HPDE6-E6E7 (cell line): ENCODE results near the gene IRF2BPL.

ENCODE experiments used
- DNase-seq: peaks from one replicate; pipeline ENCODE4 v3.0.0; 2011; ENCODE audit warnings: missing footprints; ENCODE audit errors: extremely low spot score

IRF2BPL gene

DNA sequence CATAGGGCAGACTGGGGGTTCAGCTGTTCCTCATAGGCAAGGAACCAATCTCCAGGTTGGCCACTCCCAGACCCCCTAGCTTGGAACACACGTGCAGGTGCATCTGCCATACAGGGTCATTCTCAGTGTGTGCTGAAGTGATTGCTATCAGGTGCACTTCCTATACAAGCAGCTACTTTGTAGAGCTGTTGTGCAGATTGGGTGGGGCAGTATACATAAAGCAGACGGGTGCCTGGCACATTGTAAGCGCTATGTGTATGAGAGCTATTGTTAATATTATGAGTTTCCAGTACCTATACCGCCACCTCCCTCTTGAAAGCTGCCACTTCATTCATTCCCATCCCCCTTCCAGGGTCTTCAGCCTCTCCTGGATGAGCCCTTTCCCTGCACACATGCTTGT is 17.3 kb downstream of the IRF2BPL start:
- DNase-seq: no peak

DNA sequence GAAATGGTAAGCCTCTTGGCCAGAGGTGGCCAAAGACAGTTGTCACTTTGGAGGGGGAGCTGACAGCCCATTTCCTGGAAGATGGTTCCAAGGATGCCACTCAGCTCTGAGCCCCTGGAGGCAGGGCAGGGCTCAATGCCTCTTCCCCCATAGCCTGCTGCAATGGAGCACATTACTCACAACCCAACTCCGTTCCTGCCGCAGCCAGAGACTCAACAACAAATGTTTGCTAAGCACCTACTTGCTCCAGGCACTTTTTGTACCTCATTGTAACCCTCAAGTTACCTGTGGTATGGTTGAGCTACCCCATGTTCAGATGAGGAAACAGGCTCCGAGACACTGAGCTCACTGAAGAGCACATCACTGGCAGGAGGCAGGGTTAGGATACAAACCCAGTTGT is 19.5 kb downstream of the IRF2BPL start:
- no peak for DNase-seq

DNA sequence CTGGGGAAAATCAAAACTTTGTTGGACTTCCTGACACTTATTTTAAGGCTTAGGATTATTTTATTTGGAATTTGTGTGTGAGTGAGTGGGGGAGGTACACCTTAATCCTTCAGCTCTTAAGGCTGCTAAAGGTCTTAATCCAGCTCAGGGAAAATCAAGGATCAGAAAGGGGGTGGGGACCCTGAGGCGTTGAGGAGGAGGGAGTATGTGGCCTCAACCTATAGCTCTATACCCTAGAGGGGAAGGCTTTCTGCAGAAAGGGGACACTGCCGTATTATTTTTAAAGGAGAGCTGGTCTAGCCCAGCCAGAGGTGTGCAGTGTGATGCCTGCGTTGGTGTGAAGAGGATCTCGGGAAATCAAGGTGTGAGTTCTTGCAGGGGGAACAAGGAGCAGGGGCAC is 20.0 kb downstream of the IRF2BPL start:
- no peak for DNase-seq

DNA sequence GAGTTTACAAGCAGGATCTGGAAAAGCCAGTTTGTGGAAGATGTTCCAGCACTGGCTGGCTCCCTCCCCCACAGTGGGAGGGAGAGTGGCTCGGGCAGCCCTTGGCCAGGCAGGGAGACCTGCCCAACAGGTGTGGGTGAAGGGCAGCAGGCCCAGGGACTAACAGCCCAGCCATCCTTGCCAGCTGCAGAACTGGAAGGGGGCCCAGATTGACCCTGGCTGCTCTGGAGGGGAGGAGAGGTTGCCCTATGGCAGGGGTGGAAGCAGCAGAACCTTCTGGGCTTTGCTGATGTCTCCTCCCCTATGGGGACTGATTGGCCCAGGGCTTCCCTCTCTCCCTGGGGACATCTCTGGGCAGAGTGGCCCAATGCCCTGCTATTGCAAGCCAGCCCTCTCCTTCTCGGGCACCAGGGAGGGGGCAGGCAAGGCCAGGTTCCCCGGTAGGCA is 20.5 kb downstream of the IRF2BPL start:
- DNase-seq: peak; percentile 90

DNA sequence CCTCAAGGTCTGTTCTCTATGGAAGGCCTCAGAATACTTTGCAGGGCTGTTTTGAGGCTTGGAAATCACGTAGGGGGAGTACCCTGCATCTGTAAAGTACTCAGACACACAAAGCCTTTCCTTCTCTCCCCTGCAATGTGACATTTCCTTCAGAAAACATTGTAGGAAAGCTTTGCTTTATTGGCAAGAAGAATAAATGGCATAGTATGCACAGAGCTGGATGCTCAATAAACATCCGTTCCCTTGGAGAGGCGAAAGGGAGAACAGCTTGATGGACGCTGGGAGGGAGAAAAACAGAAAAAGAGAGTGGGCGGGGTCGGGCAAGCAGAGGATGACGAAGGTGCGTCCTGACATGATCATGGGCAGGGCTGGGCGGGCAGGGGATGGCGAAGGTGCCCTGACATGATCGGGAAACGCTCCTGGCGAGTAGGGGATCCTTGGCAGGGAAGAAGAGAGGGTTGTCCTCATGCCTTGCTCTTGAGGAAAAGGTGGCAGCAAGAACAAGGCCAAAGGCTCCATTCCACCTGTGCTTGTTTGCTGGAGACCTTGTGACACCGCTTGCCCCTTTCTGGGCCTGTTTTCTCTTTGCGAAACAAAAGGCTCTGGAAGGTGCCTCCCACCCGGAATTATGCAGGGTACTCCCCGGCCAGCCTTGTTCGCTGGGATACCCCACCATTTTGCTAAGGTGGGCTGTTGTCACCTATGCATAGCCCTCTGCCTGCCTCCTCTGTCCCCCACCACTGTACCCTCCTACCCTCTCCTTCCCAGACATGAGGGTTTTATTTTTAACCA is 21.1 kb downstream of the IRF2BPL start:
- peak; percentile 80 for DNase-seq

DNA sequence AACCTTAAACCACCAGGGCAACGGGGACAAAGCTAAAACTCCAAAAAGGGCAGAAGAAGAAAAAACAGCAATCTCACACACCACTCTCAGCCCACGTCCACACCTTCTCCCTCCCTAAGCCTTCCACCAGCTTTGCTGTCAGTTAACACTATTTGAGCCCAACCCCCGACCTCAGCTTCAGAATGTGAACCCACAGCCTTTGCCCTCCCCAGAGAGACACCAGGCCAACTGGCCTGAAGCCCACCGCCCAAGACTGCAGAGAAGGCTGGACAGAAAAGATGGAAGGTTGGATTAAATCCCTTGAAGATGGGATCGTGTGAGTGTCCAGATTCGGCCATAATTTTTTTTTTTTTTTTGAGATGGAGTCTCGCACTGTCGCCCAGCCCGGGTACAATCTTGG is 22.4 kb downstream of the IRF2BPL start:
- DNase-seq: no peak

DNA sequence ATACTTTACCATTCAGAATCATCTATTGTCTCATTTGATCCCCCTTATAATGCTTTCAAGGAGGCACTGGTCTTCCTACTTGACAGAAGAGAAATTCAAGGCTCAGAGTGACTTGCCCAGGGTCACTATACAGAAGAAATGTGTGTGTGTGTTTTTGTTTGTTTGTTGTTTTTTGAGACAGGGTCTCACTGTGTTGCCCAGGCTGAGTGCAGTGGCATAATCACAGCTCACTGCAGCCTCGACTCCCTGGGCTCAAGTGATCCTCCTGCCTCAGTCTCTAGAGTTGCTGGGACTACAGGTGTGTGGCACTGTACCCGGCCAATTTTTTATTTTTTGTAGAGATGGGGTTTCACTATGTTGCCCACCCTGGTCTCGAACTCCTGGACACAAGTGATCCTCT is 22.9 kb downstream of the IRF2BPL start:
- no peak for DNase-seq

DNA sequence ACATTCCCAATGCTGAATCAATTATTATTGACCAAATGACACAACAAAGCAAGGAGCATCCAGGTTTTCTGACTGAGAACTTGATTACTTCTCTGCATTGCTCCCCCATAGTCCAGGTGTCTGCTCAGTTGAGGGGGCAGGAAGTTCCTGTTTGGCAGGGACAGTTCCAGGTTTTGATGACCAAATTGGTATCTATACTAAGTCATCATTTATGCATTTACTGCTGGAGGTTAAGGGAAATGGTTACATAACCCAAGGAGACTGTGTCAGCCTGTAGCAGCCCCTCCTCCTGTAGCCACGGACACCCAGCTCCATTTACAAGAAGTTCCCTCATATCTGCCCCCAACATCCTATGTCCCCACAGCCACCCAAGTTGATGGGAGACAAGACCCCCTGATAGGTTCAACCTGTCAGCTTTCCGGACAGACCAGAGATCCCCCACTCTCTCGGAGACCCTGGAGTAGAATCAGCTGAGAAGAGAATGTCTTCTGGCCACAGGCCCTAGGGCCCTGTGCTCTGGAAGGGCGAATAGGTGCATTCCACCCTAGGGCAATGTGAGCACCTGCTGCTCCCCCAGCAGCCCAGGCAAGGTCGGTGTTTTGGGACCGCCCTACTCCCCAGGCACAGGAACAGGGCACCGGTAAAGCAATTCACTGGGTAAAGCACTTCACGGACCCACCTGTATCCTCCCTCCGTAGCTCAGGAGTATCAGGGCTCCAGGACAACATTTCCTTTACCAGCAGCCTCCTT is 23.6 kb downstream of the IRF2BPL start:
- no peak for DNase-seq

DNA sequence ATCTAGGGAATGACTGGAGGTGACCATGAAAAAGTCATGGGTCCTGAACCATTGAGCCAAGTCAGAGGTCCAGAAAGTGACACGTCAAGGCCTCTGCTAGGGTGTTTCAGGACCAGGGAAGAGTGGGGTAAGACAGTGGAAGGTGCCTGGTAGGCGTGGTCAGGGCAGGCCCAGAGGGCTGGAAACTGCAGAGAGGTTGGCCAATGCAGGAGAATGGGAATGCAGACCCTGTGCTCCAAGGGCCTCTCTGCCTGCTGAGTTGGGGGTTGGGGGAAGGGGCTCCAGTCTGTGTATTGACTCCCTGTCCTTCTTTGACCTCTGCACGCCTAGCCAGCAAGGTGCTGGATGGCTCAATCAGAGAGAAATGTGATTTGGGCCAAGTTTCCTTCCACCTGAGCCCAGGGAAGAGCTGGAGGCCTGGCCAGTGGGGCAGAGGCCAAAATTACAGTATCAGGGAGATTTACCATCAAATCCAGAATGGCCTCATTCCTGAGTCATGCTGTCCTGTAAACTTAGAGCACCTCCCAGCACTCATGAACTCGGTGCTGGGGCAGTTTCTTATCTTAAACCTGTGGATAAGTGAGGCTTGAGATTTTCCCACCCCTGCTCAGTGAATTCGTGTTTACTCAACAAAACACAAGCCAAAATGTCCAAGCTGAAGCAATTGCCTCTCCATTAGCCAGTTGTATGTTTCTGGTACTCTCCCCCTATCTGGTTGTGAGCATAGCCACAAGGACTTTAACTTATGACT is 24.4 kb downstream of the IRF2BPL start:
- DNase-seq: no peak

DNA sequence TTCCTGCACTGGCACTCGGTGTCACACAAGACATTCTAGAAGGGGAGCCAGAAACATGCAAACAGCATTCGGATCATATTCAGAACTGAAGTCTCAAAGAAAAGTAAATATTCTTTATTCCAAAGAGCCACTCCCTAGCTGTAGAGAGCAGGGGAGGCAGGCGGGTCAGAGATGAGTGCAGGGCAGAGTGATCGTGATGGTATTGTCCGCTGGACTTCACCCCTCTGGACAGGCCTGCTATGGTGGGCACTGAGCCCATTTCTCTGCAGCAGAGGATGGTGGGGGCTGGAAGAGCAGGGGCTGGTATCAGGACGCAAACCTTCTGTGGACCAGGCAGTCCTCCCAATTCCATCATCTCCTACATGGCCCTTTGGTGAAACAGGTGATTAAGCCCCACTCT is 25.6 kb downstream of the IRF2BPL start:
- DNase-seq: no peak

DNA sequence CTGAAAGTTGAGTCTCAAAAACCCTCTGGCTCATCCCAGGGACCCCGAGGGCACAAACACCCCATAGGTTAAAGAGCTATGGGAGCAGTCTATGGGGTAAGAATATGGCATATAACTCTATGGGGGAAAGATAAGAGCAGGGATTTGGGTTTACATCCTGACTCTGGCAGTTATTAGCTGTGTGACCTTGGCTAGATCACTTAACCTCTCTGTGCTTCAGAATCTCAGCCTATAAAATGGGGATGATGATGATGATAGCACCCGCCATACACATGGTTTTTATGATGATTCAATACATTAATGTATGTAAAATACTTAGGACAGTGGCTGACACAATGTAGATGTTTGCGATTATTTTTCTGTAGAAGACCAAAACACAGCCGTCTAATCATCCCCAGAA is 26.2 kb downstream of the IRF2BPL start:
- no peak for DNase-seq

DNA sequence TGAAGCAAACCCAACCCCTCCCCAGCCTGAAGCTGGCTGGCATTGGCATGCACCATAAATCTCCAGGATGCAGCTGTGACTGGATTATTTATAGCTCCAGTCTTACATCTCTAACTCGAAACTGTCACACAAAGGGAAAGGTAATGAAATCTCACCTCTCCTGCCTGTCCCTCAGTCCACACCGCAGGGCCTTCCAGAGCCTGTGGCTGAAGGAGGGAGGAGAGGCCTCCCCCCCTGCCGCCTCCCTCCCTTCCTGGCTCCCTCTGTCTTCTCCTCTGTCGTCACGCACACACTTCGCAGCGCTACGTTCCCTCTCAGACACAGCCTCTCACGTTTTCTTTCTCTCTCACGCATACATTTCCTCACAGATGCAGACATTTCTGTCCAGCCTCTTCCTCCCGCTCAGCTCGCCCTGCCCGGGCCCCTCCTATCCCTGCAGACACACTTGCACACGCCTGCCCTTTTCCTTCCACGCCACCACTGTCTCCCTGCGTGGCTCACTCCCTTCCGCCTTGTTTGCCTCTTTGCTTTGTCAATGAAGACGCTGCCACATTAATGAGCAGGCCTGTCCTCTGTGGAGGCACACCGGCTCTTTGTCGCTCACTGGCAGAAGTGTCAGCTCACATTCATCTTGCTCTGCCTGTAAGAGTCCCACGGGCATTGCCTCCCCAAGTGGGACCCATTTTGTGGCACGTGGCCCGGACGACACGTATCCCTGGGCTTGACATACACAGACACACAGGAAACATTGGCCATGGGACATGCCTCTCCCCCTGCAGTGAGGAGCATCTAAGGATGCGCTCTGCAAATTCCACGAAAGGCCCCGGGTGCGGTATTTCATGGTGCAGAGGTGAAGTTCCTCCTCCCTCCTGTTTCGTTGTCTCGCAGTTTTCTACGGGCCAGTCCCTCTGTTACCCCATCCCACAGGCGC is 27.9 kb downstream of the IRF2BPL start:
- no peak for DNase-seq

DNA sequence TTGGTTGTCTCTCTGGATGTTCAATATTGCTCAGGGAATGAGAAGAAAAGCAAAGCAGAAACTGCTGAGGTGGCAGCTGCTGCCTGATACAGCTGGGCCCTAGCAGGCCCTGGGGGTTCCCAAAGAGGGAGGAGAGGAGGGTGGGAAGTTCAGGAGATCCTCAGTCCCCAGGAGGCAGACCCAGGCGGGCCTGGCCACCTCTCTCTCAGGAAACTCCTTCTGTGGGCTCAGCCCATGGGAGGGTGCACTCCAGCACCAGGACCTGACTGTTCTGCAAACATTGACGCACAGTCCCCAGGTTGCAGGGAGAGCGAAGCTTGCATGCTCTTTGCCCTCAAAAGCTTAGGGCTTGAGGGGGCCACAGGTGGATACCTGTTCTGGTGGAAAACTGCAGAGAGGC is 29.6 kb downstream of the IRF2BPL start:
- DNase-seq: no peak

DNA sequence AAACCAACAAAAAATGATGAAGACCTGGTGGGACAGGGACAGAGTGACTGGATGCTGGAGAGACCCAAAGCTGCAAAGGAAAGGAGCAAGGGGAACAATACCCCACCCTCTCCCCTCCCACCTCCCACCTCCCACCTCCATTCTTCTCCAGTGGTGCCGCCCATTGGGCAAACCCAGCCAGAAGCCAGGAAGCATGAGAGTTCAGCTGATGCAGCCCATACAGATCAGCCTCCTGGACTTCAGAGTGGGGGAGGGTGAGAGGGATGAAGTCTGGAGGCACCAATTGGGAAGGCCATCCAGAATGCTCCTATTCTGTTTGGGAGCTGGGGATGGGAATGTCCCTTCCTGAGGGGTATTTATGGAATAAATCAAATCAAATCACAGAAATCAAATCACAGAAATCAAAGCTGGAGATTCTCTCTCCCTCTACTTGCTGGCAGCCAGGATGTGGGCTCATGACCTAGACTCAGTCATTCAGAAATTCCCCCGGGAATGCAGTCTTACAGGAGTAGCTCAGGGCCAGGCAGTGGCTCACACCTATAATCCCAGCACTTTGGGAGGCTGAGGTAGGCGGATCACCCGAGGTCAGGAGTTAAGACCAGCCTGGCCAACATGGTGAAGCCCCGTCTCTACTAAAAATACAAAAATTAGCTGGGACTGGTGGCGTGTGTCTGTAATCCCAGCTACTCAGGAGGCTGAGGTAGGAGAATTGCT is 31.1 kb downstream of the IRF2BPL start:
- DNase-seq: no peak

DNA sequence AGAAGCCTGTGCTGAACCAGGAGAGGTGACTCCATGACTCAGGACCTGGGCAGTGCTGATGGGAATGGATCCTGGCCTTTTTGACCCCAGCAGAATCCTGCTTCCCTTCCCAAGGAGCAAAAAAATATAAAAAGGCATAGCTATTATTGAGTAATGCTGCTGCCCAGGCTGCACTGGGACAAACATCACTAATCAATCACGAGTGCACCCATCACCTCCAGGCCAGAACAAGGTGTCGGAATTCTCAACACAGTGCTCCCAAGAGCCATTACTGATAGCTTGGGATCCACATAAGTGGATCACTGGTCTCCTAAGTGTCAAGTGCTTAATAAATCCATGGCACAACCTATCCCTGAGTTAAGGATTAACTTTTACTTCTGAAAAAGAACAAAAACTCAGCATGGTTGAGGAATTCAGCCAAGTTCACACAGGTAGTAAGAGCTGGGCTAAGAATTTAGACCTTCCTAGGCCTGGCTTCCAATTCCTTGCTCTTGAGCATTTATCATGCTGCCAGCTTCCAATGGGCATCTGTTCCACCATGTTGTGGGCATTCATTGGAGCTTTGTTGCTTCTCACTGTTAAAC is 31.9 kb downstream of the IRF2BPL start:
- no peak for DNase-seq

DNA sequence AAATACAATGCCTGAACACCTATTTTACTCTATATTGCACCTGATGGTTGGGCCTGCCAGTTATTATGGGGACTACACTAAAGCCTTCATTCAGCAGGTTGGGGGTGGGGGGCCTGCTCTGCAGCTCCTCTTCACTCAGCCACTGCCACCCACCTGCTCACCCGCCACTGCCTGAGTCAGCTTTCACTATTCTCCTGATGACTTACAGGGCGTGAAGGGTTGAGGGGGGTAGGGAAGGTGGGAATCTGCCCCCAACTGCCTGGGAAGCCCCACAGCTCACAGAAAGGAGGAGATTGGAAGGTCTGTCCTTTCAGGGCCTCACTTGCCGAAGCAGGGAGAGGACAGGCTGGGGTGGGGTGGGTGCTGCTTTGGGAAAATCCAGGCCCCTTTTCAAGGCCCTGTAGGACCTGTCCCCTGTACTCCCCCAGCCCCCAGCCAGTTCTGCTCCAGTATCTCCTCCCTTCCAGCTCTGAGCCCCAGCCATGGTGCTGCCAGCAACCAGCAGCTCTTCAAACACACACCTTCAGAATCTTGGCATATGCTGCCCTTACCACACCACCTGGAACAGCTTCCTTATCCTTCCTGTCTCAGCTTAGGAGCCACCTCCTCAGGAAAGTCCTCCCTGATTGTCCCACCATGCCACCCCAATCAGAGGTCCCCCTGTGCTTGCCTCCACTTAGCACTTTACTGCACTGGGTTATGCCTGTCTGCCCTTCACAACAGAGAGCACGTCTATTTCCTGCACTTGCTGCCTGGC is 33.1 kb downstream of the IRF2BPL start:
- no peak for DNase-seq

DNA sequence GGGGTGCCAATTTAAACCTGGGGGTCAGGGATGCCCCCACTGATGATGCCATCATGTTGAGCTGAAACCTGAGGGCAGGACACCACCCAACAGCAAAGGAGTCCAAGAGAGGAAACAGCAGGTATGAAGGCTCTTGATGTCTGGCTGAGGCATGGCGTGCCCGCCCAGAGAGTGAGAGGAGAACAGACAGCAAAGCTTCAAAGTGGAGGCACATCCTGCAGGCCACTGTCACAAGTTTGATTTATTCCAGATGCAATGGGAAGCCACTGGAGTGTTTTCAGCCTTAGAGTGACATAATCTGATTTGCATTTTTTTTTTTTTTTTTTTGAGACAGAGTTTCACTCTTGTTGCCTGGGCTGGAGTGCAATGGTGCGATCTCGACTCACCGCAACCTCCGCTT is 34.8 kb downstream of the IRF2BPL start:
- DNase-seq: no peak

DNA sequence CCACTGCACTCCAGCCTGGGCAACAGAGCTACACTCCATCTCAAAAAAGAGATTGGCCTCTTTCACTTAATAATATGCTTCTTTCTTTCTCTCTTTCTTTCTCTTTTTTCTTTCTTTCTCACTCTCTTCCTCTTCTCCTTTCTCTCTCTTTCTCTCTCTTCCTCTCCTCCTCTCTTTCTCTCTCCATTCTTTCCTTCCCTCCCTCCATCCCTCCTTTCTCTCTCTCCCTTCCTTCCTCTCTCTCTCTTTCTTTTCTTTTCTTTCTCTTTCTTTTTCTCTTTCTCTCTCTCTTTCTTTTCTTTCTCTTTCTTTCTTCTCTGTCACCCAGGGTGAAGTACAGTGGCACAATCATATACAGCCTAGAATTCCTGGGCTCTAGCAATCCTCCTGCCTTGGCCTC is 38.4 kb downstream of the IRF2BPL start:
- no peak for DNase-seq

DNA sequence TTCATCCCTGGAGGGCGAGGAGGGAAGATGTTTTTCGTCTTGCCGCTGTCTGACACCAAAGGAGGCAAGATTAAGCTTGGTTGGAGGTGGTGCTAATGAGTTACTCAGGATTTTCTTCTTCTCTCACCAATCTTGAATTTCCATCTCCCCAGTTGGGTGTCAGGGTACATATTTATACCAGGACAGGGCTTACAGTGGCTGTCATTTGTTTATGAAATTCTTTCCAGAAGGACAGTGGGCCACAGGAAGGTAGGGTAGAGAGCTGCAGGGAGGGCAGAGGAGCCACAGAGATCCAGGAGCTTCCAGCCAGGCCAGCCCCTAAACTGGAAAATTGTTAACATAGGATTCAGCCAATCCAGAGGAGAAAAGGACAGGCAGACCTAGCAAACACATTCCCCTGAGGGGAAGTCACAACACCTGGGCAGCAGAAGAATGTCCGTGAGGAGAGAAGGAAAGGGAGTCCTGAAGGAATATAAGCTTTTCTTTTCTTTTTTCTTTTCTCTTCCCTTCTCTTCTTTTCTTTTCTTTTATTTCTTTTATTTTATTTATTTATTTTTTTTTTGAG is 40.5 kb downstream of the IRF2BPL start:
- no peak for DNase-seq

DNA sequence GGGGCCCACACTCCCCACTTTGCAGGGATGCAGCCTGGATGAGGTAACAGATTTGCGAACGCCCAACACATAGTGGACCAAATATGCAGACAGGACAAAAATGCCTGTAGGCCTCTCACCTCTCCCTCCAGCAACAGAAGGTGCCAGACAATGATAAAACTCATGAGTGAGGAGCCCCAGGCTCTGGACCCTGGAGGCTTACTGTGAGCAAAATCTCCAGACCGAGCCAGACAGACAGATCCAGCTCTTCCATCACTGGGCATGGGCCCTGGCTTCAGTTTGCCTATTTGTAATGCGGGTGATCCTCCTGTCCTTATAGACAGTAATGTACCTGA is 42.3 kb downstream of the IRF2BPL start:
- no peak for DNase-seq
